Femur (tissue), 1 donor: ENCODE measurements around the gene NTNG1.

ENCODE experiments used
- DNase-seq: peaks from one replicate; pipeline ENCODE4 v3.0.0-alpha.2; 2017

NTNG1 gene

GRCh38 chr1:107525961-107526360 is 385.1 kb downstream of the NTNG1 start:
- DNase-seq = no peak

GRCh38 chr1:107526524-107527198 is 385.8 kb downstream of the NTNG1 start:
- DNase-seq = no peak

GRCh38 chr1:107529511-107530149 is 388.8 kb downstream of the NTNG1 start:
- peak; percentile 28 for DNase-seq

- DNase-seq = no peak
Measured at GRCh38 chr1:107530543-107530942, 389.7 kb downstream of the NTNG1 start.

- DNase-seq = no peak
Measured at GRCh38 chr1:107531065-107531908, 390.4 kb downstream of the NTNG1 start.

DNA sequence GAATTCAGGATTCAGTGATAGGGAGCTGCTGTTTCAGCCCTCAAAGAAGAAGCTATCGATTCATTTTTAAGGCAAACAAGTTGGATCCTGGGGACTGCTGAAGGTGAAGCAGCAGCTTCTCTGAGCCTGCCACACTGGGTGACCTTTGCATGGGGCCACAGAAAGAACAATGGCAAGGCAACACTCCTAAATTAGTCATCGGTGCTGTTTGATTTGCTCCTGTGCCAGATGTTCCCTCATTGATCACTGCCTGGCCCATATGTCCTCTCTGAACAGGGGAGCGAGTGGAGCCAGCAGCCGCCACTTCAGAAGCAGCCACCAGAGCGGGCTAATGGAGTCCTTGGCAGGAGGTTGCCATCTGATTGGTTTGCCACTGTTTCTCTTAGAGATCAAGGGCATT is 391.5 kb downstream of the NTNG1 start:
- DNase-seq = no peak
